NCI-H69 (cell line): ENCODE measurements around the gene NPNT.

Source experiments
- DNase-seq: peaks from one replicate; lab custom pipeline; 2025; lab: John Stamatoyannopoulos, UW

Gene NPNT

GRCh38 chr4:105917171-105917685 is 22.0 kb downstream of the NPNT start:
- DNase-seq: no peak

- no peak for DNase-seq
These were observed 26.0 kb downstream of the NPNT start for GRCh38 chr4:105921301-105921700.

GRCh38 chr4:105923497-105924238 is 28.4 kb downstream of the NPNT start:
- no peak for DNase-seq

- no peak for DNase-seq
These were observed 29.1 kb downstream of the NPNT start for GRCh38 chr4:105924341-105924740.

- no peak for DNase-seq
These were observed 35.4 kb downstream of the NPNT start for GRCh38 chr4:105930698-105931097.

- no peak for DNase-seq
These were observed 37.8 kb downstream of the NPNT start for GRCh38 chr4:105933083-105933482.

GRCh38 chr4:105934386-105934785 is 39.1 kb downstream of the NPNT start:
- no peak for DNase-seq

- DNase-seq: no peak
These were observed 41.6 kb downstream of the NPNT start for GRCh38 chr4:105936901-105937300.

GRCh38 chr4:105937759-105938158 is 42.5 kb downstream of the NPNT start:
- no peak for DNase-seq

- no peak for DNase-seq
These were observed 48.0 kb downstream of the NPNT start for GRCh38 chr4:105943234-105943633.

GRCh38 chr4:105944540-105944939 is 49.3 kb downstream of the NPNT start:
- DNase-seq: no peak

- DNase-seq: no peak
These were observed 51.5 kb downstream of the NPNT start for GRCh38 chr4:105946771-105947170.

- DNase-seq: peak; percentile 68
These were observed 55.4 kb downstream of the NPNT start for GRCh38 chr4:105950701-105951100.

GRCh38 chr4:105951198-105951597 is 55.9 kb downstream of the NPNT start:
- DNase-seq: no peak

GRCh38 chr4:105952591-105952990 is 57.3 kb downstream of the NPNT start:
- no peak for DNase-seq

- peak; percentile 4 for DNase-seq
These were observed 61.3 kb downstream of the NPNT start for GRCh38 chr4:105956569-105956968.

- DNase-seq: no peak
These were observed 62.4 kb downstream of the NPNT start for GRCh38 chr4:105957680-105958079.

- no peak for DNase-seq
These were observed 68.5 kb downstream of the NPNT start for GRCh38 chr4:105963461-105964400.

GRCh38 chr4:105965183-105965800 is 70.0 kb downstream of the NPNT start:
- DNase-seq: no peak

GRCh38 chr4:105966051-105966450 is 70.8 kb downstream of the NPNT start:
- peak; percentile 46 for DNase-seq

GRCh38 chr4:105967058-105967658 is 71.9 kb downstream of the NPNT start:
- DNase-seq: no peak

GRCh38 chr4:105969575-105969974 is 74.3 kb downstream of the NPNT start:
- no peak for DNase-seq
